Neural crest cell (in vitro differentiated cells): ENCODE data around the gene DYRK2. TPM values are rescaled to one million over a fixed set of nuclear protein-coding genes. Genes with fewer than 3 reads are reported as not detected.

Experiments used
- DNase-seq: peaks from one replicate; pipeline ENCODE4 v3.0.0; 2021; ENCODE audit warnings: low read depth, mixed read lengths, low spot score
- H3K27ac Mint-ChIP-seq: one replicate; pipeline ENCODE4 v1.8.0; 2021; ENCODE audit warnings: mild to moderate bottlenecking, mixed read lengths; ENCODE audit not compliant: unreplicated experiment
- H3K27me3 Mint-ChIP-seq: 2 replicates; pipeline ENCODE4 v1.8.0; 2021; ENCODE audit warnings: low read depth, mild to moderate bottlenecking, mixed read lengths
- H3K36me3 Mint-ChIP-seq: 2 replicates; pipeline ENCODE4 v1.8.0; 2021; ENCODE audit warnings: low read depth, mild to moderate bottlenecking, mixed read lengths
- H3K4me1 Mint-ChIP-seq: 2 replicates; pipeline ENCODE4 v1.8.0; 2021; ENCODE audit warnings: mixed read lengths
- H3K4me3 Mint-ChIP-seq: one replicate; pipeline ENCODE4 v1.8.0; 2021; ENCODE audit warnings: mild to moderate bottlenecking, mixed read lengths
- H3K9me3 Mint-ChIP-seq: 2 replicates; pipeline ENCODE4 v1.8.0; 2021; ENCODE audit warnings: mixed read lengths
- total RNA-seq: library from RNA; stranded (reverse); gene quantifications from 2 replicates; pipeline ENCODE4 v1.2.1, GENCODE V29; 2021
- TF ChIP-seq, protein P1 (sequence below): fragments of 200-600 bp; sonication (generic); conservative IDR thresholded peaks from 2 replicates; pipeline ENCODE4 v1.5.0; 2021; ENCODE audit warnings: antibody characterized with exemption, mild to moderate bottlenecking

DYRK2 gene
- total RNA-seq, 1 donor from 2014 or later, result 48.1 TPM

GRCh38 chr12:67633708-67634107 lies 14.8 kb upstream of the DYRK2 start:
- H3K4me1 Mint-ChIP-seq, result peaks cover 54% of the 10 kb centered on the region
- H3K27me3 Mint-ChIP-seq, result no peaks in the 10 kb centered on the region
- no peaks in the 10 kb centered on the region for H3K9me3 Mint-ChIP-seq
- TF ChIP-seq, protein P1, sequence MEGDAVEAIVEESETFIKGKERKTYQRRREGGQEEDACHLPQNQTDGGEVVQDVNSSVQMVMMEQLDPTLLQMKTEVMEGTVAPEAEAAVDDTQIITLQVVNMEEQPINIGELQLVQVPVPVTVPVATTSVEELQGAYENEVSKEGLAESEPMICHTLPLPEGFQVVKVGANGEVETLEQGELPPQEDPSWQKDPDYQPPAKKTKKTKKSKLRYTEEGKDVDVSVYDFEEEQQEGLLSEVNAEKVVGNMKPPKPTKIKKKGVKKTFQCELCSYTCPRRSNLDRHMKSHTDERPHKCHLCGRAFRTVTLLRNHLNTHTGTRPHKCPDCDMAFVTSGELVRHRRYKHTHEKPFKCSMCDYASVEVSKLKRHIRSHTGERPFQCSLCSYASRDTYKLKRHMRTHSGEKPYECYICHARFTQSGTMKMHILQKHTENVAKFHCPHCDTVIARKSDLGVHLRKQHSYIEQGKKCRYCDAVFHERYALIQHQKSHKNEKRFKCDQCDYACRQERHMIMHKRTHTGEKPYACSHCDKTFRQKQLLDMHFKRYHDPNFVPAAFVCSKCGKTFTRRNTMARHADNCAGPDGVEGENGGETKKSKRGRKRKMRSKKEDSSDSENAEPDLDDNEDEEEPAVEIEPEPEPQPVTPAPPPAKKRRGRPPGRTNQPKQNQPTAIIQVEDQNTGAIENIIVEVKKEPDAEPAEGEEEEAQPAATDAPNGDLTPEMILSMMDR, result no peak
- H3K36me3 Mint-ChIP-seq, result no peaks in the 10 kb centered on the region
- no peak overlapping the region for H3K27ac Mint-ChIP-seq
- no peak for DNase-seq
- H3K4me3 Mint-ChIP-seq, result no peak overlapping the region

DNA sequence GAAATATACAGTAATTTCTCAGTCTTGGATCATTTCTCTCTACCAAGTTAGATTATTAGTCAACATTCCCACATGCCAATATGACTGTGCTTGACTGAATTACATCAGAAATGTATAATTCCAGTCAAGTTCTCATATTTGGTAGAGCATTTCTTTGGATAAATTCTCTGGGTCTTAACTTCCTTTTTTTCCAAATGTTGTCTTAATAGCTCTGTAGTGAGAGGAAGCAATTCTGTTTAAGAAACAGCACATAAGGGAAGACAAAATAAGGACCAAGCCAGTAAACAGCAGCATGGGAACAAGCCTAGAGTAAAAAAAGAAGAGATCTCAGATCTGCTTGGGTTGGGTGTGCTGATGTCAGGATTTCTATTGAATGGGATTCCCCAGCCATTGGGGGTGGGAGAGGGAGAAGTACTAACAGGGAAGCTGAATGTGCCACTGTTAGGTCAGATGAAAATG lies 14.2 kb upstream of the DYRK2 start:
- Mint-ChIP-seq H3K9me3 (no peaks in the 10 kb centered on the region), H3K4me3 (no peak overlapping the region), H3K27ac (no peak overlapping the region), H3K27me3 (no peaks in the 10 kb centered on the region), H3K4me1 (peaks cover 50% of the 10 kb centered on the region), H3K36me3 (no peaks in the 10 kb centered on the region)
- TF ChIP-seq, protein P1, result no peak
- no peak for DNase-seq

DNA sequence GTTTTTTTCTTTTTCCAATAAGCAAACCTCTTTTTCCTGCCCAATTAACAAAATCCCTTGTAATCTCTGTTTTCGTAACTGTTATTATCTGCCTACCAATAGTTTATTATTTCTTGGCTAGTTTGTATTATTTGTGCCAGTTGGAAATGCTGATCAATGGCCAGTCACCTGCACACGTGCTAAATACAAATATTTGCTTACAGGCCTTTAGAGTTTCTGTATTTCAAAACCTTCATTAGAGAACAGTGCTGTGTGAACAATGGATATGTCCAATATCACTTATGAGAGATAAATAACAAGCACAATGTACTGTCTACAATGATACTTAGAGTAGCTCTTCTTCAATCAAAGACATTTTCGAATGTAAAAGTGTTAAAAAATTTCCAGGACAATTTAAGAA lies 10.8 kb upstream of the DYRK2 start:
- no peak overlapping the region for H3K27ac Mint-ChIP-seq
- H3K36me3 Mint-ChIP-seq, result no peaks in the 10 kb centered on the region
- peaks cover 18% of the 10 kb centered on the region for H3K4me1 Mint-ChIP-seq
- no peak overlapping the region for H3K4me3 Mint-ChIP-seq
- no peaks in the 10 kb centered on the region for H3K27me3 Mint-ChIP-seq
- TF ChIP-seq, protein P1, result no peak
- H3K9me3 Mint-ChIP-seq, result no peaks in the 10 kb centered on the region
- DNase-seq, result no peak

- DNase-seq, result no peak
- TF ChIP-seq, protein P1, result no peak
- peaks cover 8% of the 10 kb centered on the region for H3K4me1 Mint-ChIP-seq
- H3K36me3 Mint-ChIP-seq, result no peaks in the 10 kb centered on the region
- H3K4me3 Mint-ChIP-seq, result no peak overlapping the region
- no peaks in the 10 kb centered on the region for H3K9me3 Mint-ChIP-seq
- no peak overlapping the region for H3K27ac Mint-ChIP-seq
- no peaks in the 10 kb centered on the region for H3K27me3 Mint-ChIP-seq
These were observed 9.9 kb upstream of the DYRK2 start for GRCh38 chr12:67638694-67639093.

DNA sequence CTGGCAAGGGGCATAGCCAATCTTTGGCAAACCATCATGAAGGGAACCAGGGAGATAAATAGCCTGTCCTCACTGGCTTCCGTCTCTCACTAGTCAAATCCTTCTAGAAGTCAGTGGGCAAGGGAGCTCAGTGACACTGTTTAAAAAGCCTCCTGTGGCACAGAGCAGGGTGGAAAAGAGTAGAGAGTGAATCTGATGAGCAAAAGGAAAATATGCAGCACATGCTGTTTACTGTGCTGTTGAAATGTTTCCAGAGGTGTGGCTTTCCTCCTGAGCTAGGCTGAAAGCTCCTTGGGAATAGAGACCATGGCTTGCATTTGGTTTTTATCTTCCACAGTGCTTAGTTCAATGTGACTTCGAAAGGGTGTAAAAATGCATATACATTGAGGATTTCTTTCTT lies 7.7 kb upstream of the DYRK2 start:
- Mint-ChIP-seq H3K4me3 (no peak overlapping the region), H3K9me3 (no peaks in the 10 kb centered on the region), H3K27ac (no peak overlapping the region), H3K4me1 (no peaks in the 10 kb centered on the region), H3K36me3 (no peaks in the 10 kb centered on the region), H3K27me3 (no peaks in the 10 kb centered on the region)
- TF ChIP-seq, protein P1, result no peak
- no peak for DNase-seq

DNA sequence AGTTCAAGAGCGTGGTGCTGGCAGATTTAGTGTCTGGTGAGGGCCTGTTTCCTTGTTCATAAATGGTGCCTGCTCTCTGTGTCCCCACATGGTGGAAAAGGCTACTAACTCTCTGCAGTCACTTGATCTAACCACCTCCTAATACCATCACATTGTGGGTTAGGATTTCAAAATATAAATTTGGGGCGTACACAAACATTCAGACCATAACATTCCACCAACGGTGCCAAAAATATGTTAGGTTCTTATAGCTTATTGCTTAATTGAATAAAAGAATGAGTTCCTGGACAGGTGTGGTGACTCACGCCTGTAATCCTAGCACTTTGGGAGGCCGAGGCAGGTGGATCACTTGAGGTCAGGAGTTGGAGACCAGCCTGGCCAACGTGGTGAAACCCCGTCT lies 3.4 kb upstream of the DYRK2 start:
- no peak overlapping the region for H3K27ac Mint-ChIP-seq
- no peak for DNase-seq
- peaks cover 2% of the 10 kb centered on the region for H3K36me3 Mint-ChIP-seq
- H3K4me3 Mint-ChIP-seq, result no peak overlapping the region
- H3K27me3 Mint-ChIP-seq, result peaks cover 6% of the 10 kb centered on the region
- H3K9me3 Mint-ChIP-seq, result no peaks in the 10 kb centered on the region
- TF ChIP-seq, protein P1, result no peak
- H3K4me1 Mint-ChIP-seq, result peaks cover 16% of the 10 kb centered on the region
